Measurements from ENCODE around the gene TUBGCP5.

Gene TUBGCP5

GRCh38 chr15:22952796-22953579 is 86.4 kb downstream of the TUBGCP5 start:
- no peak for DNase-seq (ENCODE audit: low read depth in 2 of 2)

- no peak for DNase-seq (ENCODE audit: low read depth in 2 of 2)
Measured at GRCh38 chr15:22951381-22952280, 87.7 kb downstream of the TUBGCP5 start.

GRCh38 chr15:22951031-22951380 is 88.4 kb downstream of the TUBGCP5 start:
- no peak for DNase-seq (ENCODE audit: low read depth in 2 of 2)

- DNase-seq (ENCODE audit: low read depth in 2 of 2) = no peak
Measured at GRCh38 chr15:22950256-22950990, 88.9 kb downstream of the TUBGCP5 start.
